Coronary artery (tissue), 2 donors: Measurements from ENCODE around the gene ATG2B.

Experiments used
- DNase-seq: peaks from one replicate; pipeline ENCODE4 v3.0.0-alpha.2; 2017; ENCODE audit warnings: low spot score
- H3K27ac ChIP-seq, 2 donors: fragments of 200-600 bp; sonication (generic); one replicate each; pipeline ENCODE4 v1.5.1; 2016 to 2019
- H3K4me3 ChIP-seq: fragments of 200-600 bp; sonication (generic); 2 replicates; pipeline ENCODE4 v1.5.1; 2016; ENCODE audit warnings: mild to moderate bottlenecking, moderate library complexity
- TF ChIP-seq, protein P1 (sequence below): fragments of 200-600 bp; sonication (generic); IDR thresholded peaks from one replicate; pipeline ENCODE4 v1.5.1; 2019; ENCODE audit warnings: antibody characterized with exemption

The ATG2B gene

DNA sequence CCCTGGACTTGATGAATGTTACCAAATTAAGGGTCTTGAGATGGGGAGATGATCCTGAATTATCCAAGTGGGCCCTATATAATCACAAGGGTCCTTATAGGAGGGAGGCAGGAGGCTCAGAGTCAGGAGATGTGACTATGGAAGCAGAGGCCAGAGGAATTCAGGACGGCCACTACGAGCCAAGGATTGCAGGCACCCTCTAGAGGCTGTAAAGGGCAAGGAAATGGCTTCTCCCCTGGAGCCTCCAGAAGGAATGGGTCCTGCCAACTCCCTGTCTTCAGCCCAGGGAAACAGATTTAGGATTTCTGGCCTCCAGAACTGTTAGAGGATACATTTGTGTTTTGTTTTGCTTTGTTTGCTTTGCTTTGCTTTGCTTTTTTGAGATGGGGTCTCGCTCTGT is 98.3 kb downstream of the ATG2B start:
- no peak for DNase-seq
- TF ChIP-seq, protein P1, sequence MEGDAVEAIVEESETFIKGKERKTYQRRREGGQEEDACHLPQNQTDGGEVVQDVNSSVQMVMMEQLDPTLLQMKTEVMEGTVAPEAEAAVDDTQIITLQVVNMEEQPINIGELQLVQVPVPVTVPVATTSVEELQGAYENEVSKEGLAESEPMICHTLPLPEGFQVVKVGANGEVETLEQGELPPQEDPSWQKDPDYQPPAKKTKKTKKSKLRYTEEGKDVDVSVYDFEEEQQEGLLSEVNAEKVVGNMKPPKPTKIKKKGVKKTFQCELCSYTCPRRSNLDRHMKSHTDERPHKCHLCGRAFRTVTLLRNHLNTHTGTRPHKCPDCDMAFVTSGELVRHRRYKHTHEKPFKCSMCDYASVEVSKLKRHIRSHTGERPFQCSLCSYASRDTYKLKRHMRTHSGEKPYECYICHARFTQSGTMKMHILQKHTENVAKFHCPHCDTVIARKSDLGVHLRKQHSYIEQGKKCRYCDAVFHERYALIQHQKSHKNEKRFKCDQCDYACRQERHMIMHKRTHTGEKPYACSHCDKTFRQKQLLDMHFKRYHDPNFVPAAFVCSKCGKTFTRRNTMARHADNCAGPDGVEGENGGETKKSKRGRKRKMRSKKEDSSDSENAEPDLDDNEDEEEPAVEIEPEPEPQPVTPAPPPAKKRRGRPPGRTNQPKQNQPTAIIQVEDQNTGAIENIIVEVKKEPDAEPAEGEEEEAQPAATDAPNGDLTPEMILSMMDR: no peak
- Histone ChIP-seq H3K4me3 (no peak overlapping the region), H3K27ac (no peak overlapping the region)

DNA sequence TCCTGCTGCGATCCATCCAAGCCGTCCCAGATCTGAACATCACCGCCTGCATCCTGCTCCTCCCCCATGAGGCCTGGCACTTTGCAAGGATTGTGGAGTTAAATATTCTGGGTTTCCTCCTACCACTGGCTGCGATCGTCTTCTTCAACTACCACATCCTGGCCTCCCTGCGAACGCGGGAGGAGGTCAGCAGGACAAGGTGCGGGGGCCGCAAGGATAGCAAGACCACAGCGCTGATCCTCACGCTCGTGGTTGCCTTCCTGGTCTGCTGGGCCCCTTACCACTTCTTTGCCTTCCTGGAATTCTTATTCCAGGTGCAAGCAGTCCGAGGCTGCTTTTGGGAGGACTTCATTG is 99.0 kb downstream of the ATG2B start:
- TF ChIP-seq, protein P1: no peak
- no peak for DNase-seq
- Histone ChIP-seq H3K27ac (no peak overlapping the region), H3K4me3 (no peak overlapping the region)

DNA sequence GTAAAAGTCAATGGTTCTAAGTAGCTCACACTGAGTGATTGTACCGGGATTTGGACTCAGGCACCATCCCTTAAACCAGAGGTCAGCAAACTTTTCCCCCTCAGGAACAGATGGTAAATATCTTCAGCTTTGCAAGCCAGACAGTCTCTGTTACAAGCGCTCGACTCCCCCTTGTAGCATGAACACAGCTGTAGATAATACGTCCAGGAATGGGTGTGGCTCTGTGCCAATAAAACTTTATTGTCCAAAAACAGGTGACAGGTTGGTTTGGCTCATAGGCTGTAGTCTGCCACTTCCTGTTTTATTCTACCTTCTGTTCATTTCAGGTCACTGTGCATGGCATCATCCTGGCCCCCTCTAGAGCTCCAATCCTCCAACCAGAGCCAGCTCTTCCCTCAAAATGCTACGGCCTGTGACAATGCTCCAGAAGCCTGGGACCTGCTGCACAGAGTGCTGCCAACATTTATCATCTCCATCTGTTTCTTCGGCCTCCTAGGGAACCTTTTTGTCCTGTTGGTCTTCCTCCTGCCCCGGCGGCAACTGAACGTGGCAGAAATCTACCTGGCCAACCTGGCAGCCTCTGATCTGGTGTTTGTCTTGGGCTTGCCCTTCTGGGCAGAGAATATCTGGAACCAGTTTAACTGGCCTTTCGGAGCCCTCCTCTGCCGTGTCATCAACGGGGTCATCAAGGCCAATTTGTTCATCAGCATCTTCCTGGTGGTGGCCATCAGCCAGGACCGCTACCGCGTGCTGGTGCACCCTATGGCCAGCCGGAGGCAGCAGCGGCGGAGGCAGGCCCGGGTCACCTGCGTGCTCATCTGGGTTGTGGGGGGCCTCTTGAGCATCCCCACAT is 99.6 kb downstream of the ATG2B start:
- DNase-seq: no peak
- no peak overlapping the region for H3K27ac ChIP-seq
- TF ChIP-seq, protein P1: no peak
- H3K4me3 ChIP-seq: no peak overlapping the region

DNA sequence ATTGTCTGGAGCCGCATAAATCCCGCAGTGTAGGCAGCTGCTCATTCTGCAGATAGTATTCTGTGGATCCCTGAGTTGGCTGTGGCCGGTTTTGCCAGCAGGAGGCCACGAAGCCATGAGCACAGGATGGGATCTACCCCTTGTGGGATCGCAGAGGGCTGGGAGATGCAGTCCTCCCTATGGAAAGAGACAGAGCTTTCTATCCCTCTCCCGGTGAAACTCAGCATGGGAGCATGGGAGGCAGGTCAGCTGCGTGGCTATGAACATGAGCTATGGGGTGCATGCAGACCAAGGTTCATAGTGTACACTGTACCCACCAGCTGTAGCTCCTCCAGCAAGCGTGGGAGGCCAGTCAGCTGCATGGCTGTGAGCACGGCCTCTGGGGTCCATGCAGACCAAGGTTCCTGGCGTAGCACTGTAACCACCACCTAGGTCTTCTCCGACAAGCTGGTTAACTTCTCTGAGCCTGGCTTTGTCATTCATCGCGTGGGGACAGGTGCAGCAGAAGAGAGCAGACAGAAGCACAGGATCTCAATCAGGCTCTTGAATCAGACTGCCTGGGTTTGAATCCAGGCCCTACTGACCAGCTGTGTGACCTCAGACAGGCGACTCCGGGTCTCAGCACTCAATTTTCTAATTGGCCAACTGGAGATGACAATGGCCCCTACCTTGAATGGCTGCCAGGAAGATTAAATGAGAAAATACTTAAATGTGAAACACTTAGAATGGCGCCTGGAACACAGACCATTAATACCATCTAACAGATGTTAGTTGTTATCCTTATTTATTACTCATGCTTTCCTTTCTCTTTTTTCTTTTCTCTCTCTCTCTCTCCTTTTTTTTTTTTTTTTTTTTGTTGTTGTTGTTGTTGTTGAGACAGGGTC is 101.1 kb downstream of the ATG2B start:
- TF ChIP-seq, protein P1: no peak
- no peak overlapping the region for H3K27ac ChIP-seq
- no peak overlapping the region for H3K4me3 ChIP-seq
- DNase-seq: peak; percentile 52

DNA sequence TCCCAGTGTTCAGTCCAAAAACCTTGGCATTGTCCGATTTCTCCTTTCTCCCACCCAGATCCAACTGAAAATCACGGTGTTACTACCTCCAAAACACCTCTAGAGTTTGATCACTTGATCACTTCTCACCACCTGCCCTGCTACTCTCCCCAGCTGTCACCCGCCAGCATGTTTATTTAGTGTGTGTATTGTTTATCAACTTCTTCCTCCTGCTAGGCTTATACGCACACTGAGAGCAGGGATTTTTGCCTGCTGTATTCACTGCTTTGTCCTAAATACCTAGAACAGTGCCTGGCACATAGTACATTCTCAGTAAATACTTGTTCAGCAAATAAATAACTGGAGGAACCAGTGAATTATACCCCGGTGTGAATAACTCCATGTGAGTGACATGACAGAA is 102.1 kb downstream of the ATG2B start:
- no peak overlapping the region for H3K27ac ChIP-seq
- TF ChIP-seq, protein P1: no peak
- H3K4me3 ChIP-seq: no peak overlapping the region
- no peak for DNase-seq

DNA sequence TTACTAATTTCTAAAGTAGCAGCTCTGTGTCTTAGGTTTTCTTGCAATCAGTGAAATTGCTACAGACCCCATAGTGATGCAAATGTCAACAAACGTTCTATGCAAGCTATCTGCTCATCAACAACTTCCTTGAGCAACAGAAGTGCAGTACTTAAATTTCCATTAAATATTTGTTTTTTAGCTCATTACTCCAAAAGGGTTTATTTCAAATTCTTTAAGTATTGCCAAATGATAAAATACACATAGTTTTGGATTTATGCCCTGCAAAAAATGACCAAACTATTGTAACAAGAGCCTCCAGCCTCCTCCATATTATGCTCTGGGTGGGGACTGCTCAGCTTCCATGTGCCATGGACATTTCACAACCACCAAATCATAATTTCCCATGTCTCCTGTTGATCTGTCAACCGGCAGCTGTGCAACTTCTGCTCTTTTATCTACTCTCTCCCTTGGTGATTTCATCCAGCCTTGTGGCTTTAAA is 102.8 kb downstream of the ATG2B start:
- TF ChIP-seq, protein P1: no peak
- Histone ChIP-seq H3K4me3 (no peak overlapping the region), H3K27ac (no peak overlapping the region)
- no peak for DNase-seq
